Esophagus squamous epithelium (tissue), 5 donors: ENCODE measurements around the gene C5orf63. TPM values are rescaled to one million over a fixed set of nuclear protein-coding genes. Genes with fewer than 3 reads are reported as not detected.
"Not testable (repeated sequence)": the region's sequence is repeated elsewhere in the genome, so short reads cannot be mapped to it uniquely, and the experiment has no call there.

Experiments used
- DNase-seq: peaks from one replicate; lab custom pipeline; 2025; lab: John Stamatoyannopoulos, UW
- H3K27ac ChIP-seq, 4 donors: fragments of 200-600 bp; sonication (generic); one replicate each; pipeline ENCODE4 v1.5.1; 2016 to 2019; ENCODE audit warnings: mild to moderate bottlenecking in 1 of 4
- H3K27me3 ChIP-seq, 4 donors: fragments of 200-600 bp; sonication (generic); 1 replicate in 3 of 4; 2 replicates in 1 of 4; pipeline versions ENCODE4 v1.5.1 to v1.6.0; 2017 to 2021; ENCODE audit warnings: antibody characterized with exemption in 1 of 4
- H3K36me3 ChIP-seq, 3 donors: fragments of 200-600 bp; sonication (generic); one replicate each; pipeline ENCODE4 v1.5.1; 2016 to 2019
- H3K4me1 ChIP-seq, 3 donors: fragments of 200-600 bp; sonication (generic); one replicate each; pipeline ENCODE4 v1.5.1; 2017 to 2019
- H3K4me3 ChIP-seq, 4 donors: fragments of 200-600 bp; sonication (generic); 1 replicate in 3 of 4; 2 replicates in 1 of 4; pipeline ENCODE4 v1.5.1; 2016 to 2019; ENCODE audit warnings: mild to moderate bottlenecking in 2 of 4, moderate library complexity in 1 of 4
- H3K9me3 ChIP-seq, 3 donors: fragments of 200-600 bp; sonication (generic); one replicate each; pipeline ENCODE4 v1.5.1; 2016 to 2019
- CTCF ChIP-seq, 6 experiments: fragments of 450-650 bp in 4 of 6; fragments of 200-600 bp in 2 of 6; sonication (generic) in 2 of 6; IDR thresholded peaks; one replicate each; pipeline ENCODE4 v1.5.1; 2016 to 2019; ENCODE audit warnings: antibody characterized with exemption in 6 of 6, mild to moderate bottlenecking in 4 of 6, moderate library complexity in 4 of 6
- POLR2A ChIP-seq, 4 donors: fragments of 450-650 bp; IDR thresholded peaks; one replicate each; pipeline ENCODE4 v1.6.1; 2017; ENCODE audit warnings: antibody characterized with exemption in 4 of 4, mild to moderate bottlenecking in 4 of 4, moderate library complexity in 3 of 4
- WGBS, 2 donors: methylation state at CpG; one replicate each; pipeline ENCODE4 v1.1.5; 2018; 5-methylcytosine and 5-hydroxymethylcytosine counted together
- intact Hi-C: fragments of 100-400 bp; cut with DNase I; formaldehyde crosslinking; loops from one replicate; pipeline ENCODE4 v1.15.0; 2022
- total RNA-seq, 4 donors: library from RNA; depleted of rRNA; stranded (reverse); fragments of >200 nt; gene quantifications; one replicate each; pipeline ENCODE4 v1.1.0, GENCODE V29; 2016
- donor health status: DM: yes; HTN: yes; CAD: no.

Gene C5orf63
- total RNA-seq, 4 donors from 2014 or later, result 3.4 to 5.1 (median 3.9) TPM

- Histone ChIP-seq H3K27me3 (no peaks in the 10 kb centered on the region), H3K9me3 (no peaks in the 10 kb centered on the region), H3K4me1 (no peaks in the 10 kb centered on the region), H3K27ac (no peak overlapping the region), H3K4me3 (no peak overlapping the region), H3K36me3 (peaks cover 0 to 26% (median 0%) of the 10 kb centered on the region in 3 donors)
- no peak for TF ChIP-seq POLR2A (IDR thresholded peaks at IDR 0.05)
- TF ChIP-seq CTCF (IDR thresholded peaks at IDR 0.05), result no peak
- intact Hi-C loops, result no loop called here
- 71 to 85% methylated on average over 2 of the region's 2 CpGs for WGBS, 2 donors
- DNase-seq, result no peak
These were observed 16.4 kb downstream of the C5orf63 start for GRCh38 chr5:127056896-127057295.

DNA sequence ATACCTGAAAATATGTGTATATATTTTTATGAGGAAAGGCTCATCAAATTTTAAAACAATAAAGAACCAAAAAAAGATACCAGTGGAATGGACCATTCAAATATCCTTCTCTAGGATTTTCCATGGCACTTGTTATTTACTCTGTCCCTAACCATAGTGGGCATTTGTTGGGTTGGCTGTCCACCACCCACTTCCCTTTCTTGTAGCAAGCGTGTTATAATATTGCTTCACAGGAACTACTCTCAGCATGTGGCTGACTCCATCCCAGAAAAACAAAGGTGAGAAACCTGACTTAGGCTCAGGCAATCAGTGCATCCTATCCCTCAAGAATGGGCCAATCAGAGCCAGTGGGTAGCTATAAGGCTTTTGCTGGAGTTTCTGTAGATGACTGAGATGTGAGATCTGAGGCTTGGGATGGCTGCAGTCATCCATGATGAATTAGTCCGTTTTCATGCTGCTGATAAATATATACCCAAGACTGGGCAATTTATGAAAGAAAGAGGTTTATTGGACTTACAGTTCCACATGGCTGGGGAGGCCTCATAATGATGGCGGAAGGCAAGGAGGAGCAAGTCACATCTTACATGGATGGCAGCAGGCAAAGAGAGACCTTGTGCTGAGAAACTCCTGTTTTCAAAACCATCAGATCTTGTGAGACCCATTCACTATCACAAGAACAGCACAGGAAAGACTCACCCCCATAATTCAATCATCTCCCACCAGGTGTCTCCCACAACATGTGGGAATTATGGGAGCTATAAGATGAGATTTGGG lies 17.2 kb downstream of the C5orf63 start:
- Histone ChIP-seq H3K27me3 (no peaks in the 10 kb centered on the region), H3K4me1 (no peaks in the 10 kb centered on the region), H3K36me3 (peaks cover 0 to 26% (median 0%) of the 10 kb centered on the region in 3 donors), H3K9me3 (no peaks in the 10 kb centered on the region), H3K4me3 (no peak overlapping the region), H3K27ac (no peak overlapping the region)
- 85 to 89% methylated on average over 3 of the region's 3 CpGs for WGBS, 2 donors
- intact Hi-C loops, result no loop called here
- TF ChIP-seq CTCF (IDR thresholded peaks at IDR 0.05) (no peak), POLR2A (IDR thresholded peaks at IDR 0.05) (no peak)
- no peak for DNase-seq

DNA sequence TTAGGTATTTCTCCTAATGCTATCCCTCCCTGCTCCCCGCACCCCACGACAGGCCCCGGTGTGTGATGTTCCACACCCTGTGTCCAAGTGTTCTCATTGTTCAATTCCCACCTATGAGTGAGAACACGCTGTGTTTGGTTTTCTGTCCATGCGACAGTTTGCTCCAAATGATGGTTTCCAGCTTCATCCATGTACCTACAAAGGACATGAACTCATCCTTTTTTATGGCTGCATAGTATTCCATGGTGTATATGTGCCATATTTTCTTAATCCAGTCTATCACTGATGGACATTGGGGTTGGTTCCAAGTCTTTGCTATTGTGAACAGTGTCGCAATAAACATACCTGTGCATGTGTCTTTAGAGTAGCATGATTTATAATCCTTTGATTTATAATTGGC lies 19.8 kb downstream of the C5orf63 start:
- intact Hi-C loops, DNase-seq, H3K4me3 ChIP-seq, H3K27me3 ChIP-seq, H3K27ac ChIP-seq, H3K4me1 ChIP-seq, H3K9me3 ChIP-seq: not testable (repeated sequence)
- 96 to 99% methylated on average over 6 of the region's 6 CpGs for WGBS, 2 donors
- peaks cover 0 to 26% (median 0%) of the 10 kb centered on the region in 3 donors for H3K36me3 ChIP-seq

- no peaks in the 10 kb centered on the region for H3K27me3 ChIP-seq
- H3K4me3 ChIP-seq, result no peak overlapping the region
- intact Hi-C loops, result no loop called here
- no peak for TF ChIP-seq POLR2A (IDR thresholded peaks at IDR 0.05)
- no peak for TF ChIP-seq CTCF (IDR thresholded peaks at IDR 0.05)
- 92 to 93% methylated on average over 3 of the region's 3 CpGs for WGBS, 2 donors
- peaks cover 0 to 26% (median 0%) of the 10 kb centered on the region in 3 donors for H3K36me3 ChIP-seq
- DNase-seq, result no peak
- no peaks in the 10 kb centered on the region for H3K9me3 ChIP-seq
- H3K4me1 ChIP-seq, result no peaks in the 10 kb centered on the region
- no peak overlapping the region for H3K27ac ChIP-seq
These were observed 20.3 kb downstream of the C5orf63 start for GRCh38 chr5:127053049-127053448.

DNA sequence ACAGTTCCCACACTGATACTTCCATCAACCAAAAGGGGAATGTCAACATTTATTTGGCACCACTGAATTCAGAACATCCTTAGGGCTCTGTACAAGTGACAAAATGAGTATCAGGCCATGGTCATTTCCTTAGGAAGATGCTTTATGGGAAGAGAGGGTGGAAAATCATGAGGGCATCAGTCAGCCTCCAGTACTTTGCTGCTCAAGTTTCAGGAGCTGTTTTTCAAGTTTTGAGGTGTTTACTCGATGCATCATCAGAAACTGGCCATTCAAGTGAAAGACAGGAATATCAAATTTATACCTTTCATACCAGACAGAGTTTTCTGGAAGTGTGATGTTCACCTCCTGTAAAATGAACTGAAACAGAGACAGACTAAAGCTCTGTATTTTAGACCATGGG lies 21.7 kb downstream of the C5orf63 start:
- Histone ChIP-seq H3K27me3 (no peaks in the 10 kb centered on the region), H3K27ac (no peak overlapping the region), H3K9me3 (no peaks in the 10 kb centered on the region), H3K36me3 (peaks cover 0 to 15% (median 0%) of the 10 kb centered on the region in 3 donors), H3K4me1 (no peaks in the 10 kb centered on the region), H3K4me3 (no peak overlapping the region)
- DNase-seq, result no peak
- intact Hi-C loops, result no loop called here
- 78 to 91% methylated on average over 1 of the region's 1 CpG for WGBS, 2 donors
- no peak for TF ChIP-seq POLR2A (IDR thresholded peaks at IDR 0.05)
- TF ChIP-seq CTCF (IDR thresholded peaks at IDR 0.05), result no peak
